NT2/D1 (cell line): ENCODE results near the gene MYL11.
"Not testable (repeated sequence)": the region's sequence is repeated elsewhere in the genome, so short reads cannot be mapped to it uniquely, and the experiment has no call there.

Experiments used
- SUZ12 ChIP-seq: IDR thresholded peaks from 2 replicates; pipeline ENCODE4 v1.6.1; 2011; ENCODE audit not compliant: insufficient read length, insufficient read depth; ENCODE audit errors: extremely low read depth
- YY1 ChIP-seq: IDR thresholded peaks from 2 replicates; pipeline ENCODE4 v1.6.1; 2011; ENCODE audit not compliant: insufficient read length, insufficient read depth

GRCh38 chr16:30334473-30334989 lies 40.1 kb upstream of the MYL11 start:
- TF ChIP-seq SUZ12, YY1: not testable (repeated sequence)
